Measurements from ENCODE around the gene ZKSCAN5.
"Not testable (repeated sequence)": the region's sequence is repeated elsewhere in the genome, so short reads cannot be mapped to it uniquely, and the experiment has no call there.

Gene ZKSCAN5

GRCh38 chr7:99499371-99499720, 5.1 kb upstream of the ZKSCAN5 start:
- H3K79me2 ChIP-seq (ENCODE audit: insufficient read depth, low read length) = peaks cover 66% of the 10 kb centered on the region
- H3K4me3 ChIP-seq (ENCODE audit: insufficient read depth, low read length, poor library complexity, severe bottlenecking) = peak overlapping the region; percentile 82
- H3K36me3 ChIP-seq (ENCODE audit: low read length) = peaks cover 7% of the 10 kb centered on the region
- peaks cover 2% of the 10 kb centered on the region; the same call in 1 of the 2 replicates for H3K9me3 ChIP-seq (ENCODE audit: insufficient read depth, low read length)
- TF ChIP-seq CTCF (IDR thresholded peaks at IDR 0.05; ENCODE audit: insufficient read depth, low read length, poor library complexity, severe bottlenecking) (no peak), EZH2phosphoT487 (conservative IDR thresholded peaks at IDR 0.05; ENCODE audit: low read length) (no peak)
- H2AFZ ChIP-seq (ENCODE audit: low read depth, low read length, severe bottlenecking) = peak overlapping the region; percentile 69
- no peaks in the 10 kb centered on the region for H3K9me2 ChIP-seq (replicated peaks; ENCODE audit: insufficient read depth, low read length)
- peak overlapping the region; percentile 77 for H3K9ac ChIP-seq (ENCODE audit: low read length)
- H3K27ac ChIP-seq (ENCODE audit: low read depth, low read length) = peak overlapping the region; percentile 73
- peaks cover 6% of the 10 kb centered on the region; the same call in 1 of the 2 replicates for H4K20me1 ChIP-seq (ENCODE audit: low read depth, low read length)
- peak overlapping the region; percentile 89 for H3K4me2 ChIP-seq (ENCODE audit: low read depth, low read length, poor library complexity, severe bottlenecking)
- no peaks in the 10 kb centered on the region for H3K27me3 ChIP-seq (ENCODE audit: low read length)
- peaks cover 32% of the 10 kb centered on the region for H3F3A ChIP-seq (ENCODE audit: insufficient read depth)

GRCh38 chr7:99499721-99500636, 4.5 kb upstream of the ZKSCAN5 start, which contains the start of gene ZNF394:
ZNF394 (minus strand) TSS chr7:99500281; CDS start chr7:99500093, 188 bp downstream.
- Histone ChIP-seq H3K27ac (ENCODE audit: low read depth, low read length) (peak within 1 kb of the TSS; percentile 73), H4K20me1 (ENCODE audit: low read depth, low read length) (peaks cover 6% of the 10 kb centered on the region; the same call in 1 of the 2 replicates), H3K9ac (ENCODE audit: low read length) (peak within 1 kb of the TSS; percentile 77), H3K4me2 (ENCODE audit: low read depth, low read length, poor library complexity, severe bottlenecking) (peak within 1 kb of the TSS; percentile 89), H3K9me2 (replicated peaks; ENCODE audit: insufficient read depth, low read length) (no peaks in the 10 kb centered on the region), H3K9me3 (ENCODE audit: insufficient read depth, low read length) (no peaks in the 10 kb centered on the region), H3K36me3 (ENCODE audit: low read length) (peaks cover 3% of the 10 kb centered on the region; the same call in 1 of the 2 replicates), H3K79me2 (ENCODE audit: insufficient read depth, low read length) (peaks cover 61% of the 10 kb centered on the region), H2AFZ (ENCODE audit: low read depth, low read length, severe bottlenecking) (peak within 1 kb of the TSS; percentile 69), H3K4me3 (ENCODE audit: insufficient read depth, low read length, poor library complexity, severe bottlenecking) (peak within 1 kb of the TSS; percentile 82), H3F3A (ENCODE audit: insufficient read depth) (peaks cover 32% of the 10 kb centered on the region), H3K27me3 (ENCODE audit: low read length) (no peaks in the 10 kb centered on the region)
- TF ChIP-seq EZH2phosphoT487 (conservative IDR thresholded peaks at IDR 0.05; ENCODE audit: low read length) = no peak
- TF ChIP-seq CTCF (IDR thresholded peaks at IDR 0.05; ENCODE audit: insufficient read depth, low read length, poor library complexity, severe bottlenecking) = no peak

GRCh38 chr7:99500637-99501009, 3.8 kb upstream of the ZKSCAN5 start:
- Histone ChIP-seq H3K4me3 (ENCODE audit: insufficient read depth, low read length, poor library complexity, severe bottlenecking) (peak overlapping the region; percentile 82), H3K79me2 (ENCODE audit: insufficient read depth, low read length) (peaks cover 61% of the 10 kb centered on the region), H3F3A (ENCODE audit: insufficient read depth) (peaks cover 32% of the 10 kb centered on the region), H3K9me3 (ENCODE audit: insufficient read depth, low read length) (no peaks in the 10 kb centered on the region), H3K9me2 (replicated peaks; ENCODE audit: insufficient read depth, low read length) (no peaks in the 10 kb centered on the region), H2AFZ (ENCODE audit: low read depth, low read length, severe bottlenecking) (peak overlapping the region; percentile 69), H3K27me3 (ENCODE audit: low read length) (no peaks in the 10 kb centered on the region), H4K20me1 (ENCODE audit: low read depth, low read length) (peaks cover 6% of the 10 kb centered on the region; the same call in 1 of the 2 replicates), H3K27ac (ENCODE audit: low read depth, low read length) (peak overlapping the region; percentile 73; the same call in 1 of the 2 replicates), H3K4me2 (ENCODE audit: low read depth, low read length, poor library complexity, severe bottlenecking) (peak overlapping the region; percentile 89), H3K36me3 (ENCODE audit: low read length) (no peaks in the 10 kb centered on the region), H3K9ac (ENCODE audit: low read length) (peak overlapping the region; percentile 77)
- TF ChIP-seq CTCF (IDR thresholded peaks at IDR 0.05; ENCODE audit: insufficient read depth, low read length, poor library complexity, severe bottlenecking) (no peak), EZH2phosphoT487 (conservative IDR thresholded peaks at IDR 0.05; ENCODE audit: low read length) (no peak)

DNA sequence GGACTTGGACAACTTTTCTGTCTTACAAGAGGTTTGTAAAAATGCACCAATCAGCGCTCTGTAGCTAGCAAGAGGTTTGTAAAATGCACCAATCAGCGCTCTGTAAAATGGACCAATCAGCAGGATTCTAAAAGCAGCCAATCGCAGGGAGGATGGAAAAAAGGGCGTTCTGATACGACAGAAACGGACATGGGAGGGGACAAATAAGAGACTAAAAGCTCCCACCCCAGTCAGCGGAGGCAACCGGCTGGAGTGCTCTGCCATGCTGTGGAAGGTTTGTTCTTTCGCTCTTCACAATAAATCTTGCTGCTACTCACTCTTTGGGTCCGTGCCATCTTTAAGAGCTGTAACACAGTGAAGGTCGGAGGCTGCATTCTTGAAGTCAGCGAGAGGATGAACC, 3.2 kb upstream of the ZKSCAN5 start:
- H3K4me3 ChIP-seq (ENCODE audit: insufficient read depth, low read length, poor library complexity, severe bottlenecking); H3K27me3 ChIP-seq (ENCODE audit: low read length); H3K36me3 ChIP-seq (ENCODE audit: low read length); H3K9me2 ChIP-seq (replicated peaks; ENCODE audit: insufficient read depth, low read length); H3K9me3 ChIP-seq (ENCODE audit: insufficient read depth, low read length); H3K9ac ChIP-seq (ENCODE audit: low read length); H3K27ac ChIP-seq (ENCODE audit: low read depth, low read length); H4K20me1 ChIP-seq (ENCODE audit: low read depth, low read length); H2AFZ ChIP-seq (ENCODE audit: low read depth, low read length, severe bottlenecking): not testable (repeated sequence)
- H3F3A ChIP-seq (ENCODE audit: insufficient read depth) = peaks cover 32% of the 10 kb centered on the region
- H3K4me2 ChIP-seq (ENCODE audit: low read depth, low read length, poor library complexity, severe bottlenecking) = peak overlapping the region; percentile 89
- H3K79me2 ChIP-seq (ENCODE audit: insufficient read depth, low read length) = peaks cover 61% of the 10 kb centered on the region
